ENCODE measurements around the gene TNS1.

The TNS1 gene

DNA sequence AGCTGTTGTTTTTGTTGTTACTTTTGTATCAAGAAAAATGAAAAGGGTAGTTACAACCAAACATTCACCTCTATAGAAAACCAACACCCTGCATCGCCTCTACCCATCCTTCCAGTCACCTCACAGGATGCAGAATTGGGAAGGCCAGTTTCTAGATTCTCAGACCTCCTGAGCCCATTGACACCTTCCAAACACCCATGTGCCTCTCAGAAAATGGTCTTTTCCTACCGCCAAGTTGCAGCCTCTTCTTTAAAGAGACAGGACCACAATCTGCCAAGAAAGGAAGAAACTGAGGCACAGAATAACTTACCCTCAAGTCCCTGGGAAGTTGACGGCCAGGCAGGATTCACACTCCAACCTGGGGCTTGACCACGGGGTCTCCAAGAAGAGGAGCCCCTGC is 101.4 kb downstream of the TNS1 start:
- H3K79me2 ChIP-seq (ENCODE audit: insufficient read depth, low read depth): no peaks in the 10 kb centered on the region
- H2AFZ ChIP-seq (ENCODE audit: low read depth): no peak overlapping the region
- H4K20me1 ChIP-seq (ENCODE audit: insufficient read depth): no peaks in the 10 kb centered on the region
- H3K27me3 ChIP-seq (ENCODE audit: insufficient read depth, low read depth): no peaks in the 10 kb centered on the region
- H3K36me3 ChIP-seq (ENCODE audit: insufficient read depth): no peaks in the 10 kb centered on the region
- no peaks in the 10 kb centered on the region for H3K4me1 ChIP-seq (ENCODE audit: low read depth, poor library complexity, severe bottlenecking)
- no peak overlapping the region for H3K4me2 ChIP-seq
- H3K9ac ChIP-seq: no peak overlapping the region
- H3K27ac ChIP-seq: no peak overlapping the region
- H3K4me3 ChIP-seq (IDR thresholded peaks at IDR 0.05; ENCODE audit: insufficient read depth, low read depth, low read length): no peak overlapping the region
- TF ChIP-seq, protein P1, sequence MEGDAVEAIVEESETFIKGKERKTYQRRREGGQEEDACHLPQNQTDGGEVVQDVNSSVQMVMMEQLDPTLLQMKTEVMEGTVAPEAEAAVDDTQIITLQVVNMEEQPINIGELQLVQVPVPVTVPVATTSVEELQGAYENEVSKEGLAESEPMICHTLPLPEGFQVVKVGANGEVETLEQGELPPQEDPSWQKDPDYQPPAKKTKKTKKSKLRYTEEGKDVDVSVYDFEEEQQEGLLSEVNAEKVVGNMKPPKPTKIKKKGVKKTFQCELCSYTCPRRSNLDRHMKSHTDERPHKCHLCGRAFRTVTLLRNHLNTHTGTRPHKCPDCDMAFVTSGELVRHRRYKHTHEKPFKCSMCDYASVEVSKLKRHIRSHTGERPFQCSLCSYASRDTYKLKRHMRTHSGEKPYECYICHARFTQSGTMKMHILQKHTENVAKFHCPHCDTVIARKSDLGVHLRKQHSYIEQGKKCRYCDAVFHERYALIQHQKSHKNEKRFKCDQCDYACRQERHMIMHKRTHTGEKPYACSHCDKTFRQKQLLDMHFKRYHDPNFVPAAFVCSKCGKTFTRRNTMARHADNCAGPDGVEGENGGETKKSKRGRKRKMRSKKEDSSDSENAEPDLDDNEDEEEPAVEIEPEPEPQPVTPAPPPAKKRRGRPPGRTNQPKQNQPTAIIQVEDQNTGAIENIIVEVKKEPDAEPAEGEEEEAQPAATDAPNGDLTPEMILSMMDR (conservative IDR thresholded peaks at IDR 0.05; ENCODE audit: low read depth, low read length): no peak

DNA sequence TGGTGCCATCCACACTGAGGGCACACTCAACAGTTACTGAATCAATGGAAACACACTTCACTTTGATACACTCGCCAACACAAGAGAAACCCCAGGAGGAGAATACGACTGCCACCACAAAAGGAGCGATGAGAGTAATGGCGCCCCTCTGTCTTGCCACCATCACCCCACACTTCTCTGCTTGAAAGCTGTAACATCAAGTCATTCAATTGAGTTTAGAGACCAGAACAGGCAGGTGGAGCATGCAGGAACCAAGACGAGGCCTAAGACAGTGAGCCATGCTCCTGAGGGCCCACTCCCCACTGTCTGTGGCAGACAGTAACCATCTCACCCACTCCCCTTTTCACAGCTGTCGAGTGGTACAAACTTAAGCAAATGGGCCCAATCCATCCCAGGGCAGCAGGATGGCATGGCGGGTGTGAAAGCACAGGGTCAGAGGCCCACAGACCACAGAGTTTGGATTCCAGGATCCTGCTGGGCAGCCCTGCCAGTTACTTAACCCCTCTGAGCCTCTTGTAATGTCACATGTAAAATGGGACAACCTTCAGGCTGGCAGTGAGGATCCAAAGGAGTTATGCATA is 101.9 kb downstream of the TNS1 start:
- Histone ChIP-seq H3K79me2 (ENCODE audit: insufficient read depth, low read depth) (no peaks in the 10 kb centered on the region), H3K4me1 (ENCODE audit: low read depth, poor library complexity, severe bottlenecking) (no peaks in the 10 kb centered on the region), H4K20me1 (ENCODE audit: insufficient read depth) (no peaks in the 10 kb centered on the region), H3K27me3 (ENCODE audit: insufficient read depth, low read depth) (no peaks in the 10 kb centered on the region), H2AFZ (ENCODE audit: low read depth) (no peak overlapping the region), H3K27ac (no peak overlapping the region), H3K36me3 (ENCODE audit: insufficient read depth) (no peaks in the 10 kb centered on the region), H3K4me2 (no peak overlapping the region), H3K4me3 (IDR thresholded peaks at IDR 0.05; ENCODE audit: insufficient read depth, low read depth, low read length) (no peak overlapping the region), H3K9ac (no peak overlapping the region)
- TF ChIP-seq, protein P1 (conservative IDR thresholded peaks at IDR 0.05; ENCODE audit: low read depth, low read length): no peak

- Histone ChIP-seq H3K4me3 (IDR thresholded peaks at IDR 0.05; ENCODE audit: insufficient read depth, low read depth, low read length) (no peak overlapping the region), H3K4me2 (no peak overlapping the region), H4K20me1 (ENCODE audit: insufficient read depth) (no peaks in the 10 kb centered on the region), H3K27ac (no peak overlapping the region), H2AFZ (ENCODE audit: low read depth) (no peak overlapping the region), H3K79me2 (ENCODE audit: insufficient read depth, low read depth) (no peaks in the 10 kb centered on the region), H3K27me3 (ENCODE audit: insufficient read depth, low read depth) (no peaks in the 10 kb centered on the region), H3K36me3 (ENCODE audit: insufficient read depth) (no peaks in the 10 kb centered on the region), H3K4me1 (ENCODE audit: low read depth, poor library complexity, severe bottlenecking) (no peaks in the 10 kb centered on the region), H3K9ac (no peak overlapping the region)
- TF ChIP-seq, protein P1 (conservative IDR thresholded peaks at IDR 0.05; ENCODE audit: low read depth, low read length): no peak
Observed at GRCh38 chr2:217900010-217900779, 102.6 kb downstream of the TNS1 start.

DNA sequence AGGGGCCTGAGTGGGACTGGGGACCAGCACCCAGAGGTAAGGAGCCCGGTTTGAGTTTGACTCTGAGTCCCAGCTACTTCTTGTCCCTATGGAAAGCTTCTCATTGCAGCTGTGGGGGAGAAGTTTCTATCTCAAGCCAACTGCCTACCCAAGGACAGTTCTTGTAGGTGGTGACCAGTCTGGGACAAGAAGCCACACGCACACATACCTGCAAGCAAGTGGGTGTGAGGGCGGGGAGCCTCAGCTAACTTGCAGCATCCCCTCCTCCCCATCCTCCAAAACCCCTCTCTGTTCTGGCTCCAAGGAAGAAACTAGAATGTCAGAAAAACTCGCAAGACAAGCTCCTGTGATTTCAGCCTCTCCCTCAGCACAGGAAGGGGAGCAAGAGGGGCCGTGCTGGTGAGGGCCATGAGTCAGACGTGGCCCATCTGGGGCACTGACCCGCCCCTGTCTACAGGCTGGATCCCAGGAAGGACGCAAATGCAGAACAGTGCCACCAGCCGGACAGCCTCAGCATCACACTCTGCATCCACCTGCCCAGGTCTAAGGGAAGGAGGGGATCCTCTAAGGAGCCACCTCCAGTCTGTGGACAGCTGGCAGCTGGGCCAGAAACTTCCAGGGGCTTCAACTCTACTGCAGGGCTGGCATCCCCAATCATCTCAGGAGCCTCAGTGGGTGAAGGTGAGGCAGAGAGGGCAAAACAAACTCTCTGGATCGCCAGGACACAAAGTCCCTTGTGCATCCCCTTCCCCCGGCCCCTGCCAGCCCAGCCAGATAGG is 103.4 kb downstream of the TNS1 start:
- no peak overlapping the region for H3K4me2 ChIP-seq
- H3K79me2 ChIP-seq (ENCODE audit: insufficient read depth, low read depth): no peaks in the 10 kb centered on the region
- no peak overlapping the region for H3K9ac ChIP-seq
- H3K27me3 ChIP-seq (ENCODE audit: insufficient read depth, low read depth): no peaks in the 10 kb centered on the region
- no peaks in the 10 kb centered on the region for H3K4me1 ChIP-seq (ENCODE audit: low read depth, poor library complexity, severe bottlenecking)
- H4K20me1 ChIP-seq (ENCODE audit: insufficient read depth): no peaks in the 10 kb centered on the region
- no peaks in the 10 kb centered on the region for H3K36me3 ChIP-seq (ENCODE audit: insufficient read depth)
- no peak overlapping the region for H2AFZ ChIP-seq (ENCODE audit: low read depth)
- H3K4me3 ChIP-seq (IDR thresholded peaks at IDR 0.05; ENCODE audit: insufficient read depth, low read depth, low read length): no peak overlapping the region
- no peak overlapping the region for H3K27ac ChIP-seq
- TF ChIP-seq, protein P1 (conservative IDR thresholded peaks at IDR 0.05; ENCODE audit: low read depth, low read length): peak; percentile 43

All from KMS-11 (cell line).